Osteoblast (primary cell): ENCODE results near the gene AKAP12. TPM values are rescaled to one million over a fixed set of nuclear protein-coding genes. Genes with fewer than 3 reads are reported as not detected.

Experiments
- DNase-seq: peaks from one replicate; pipeline ENCODE4 v3.0.0; 2011; ENCODE audit warnings: low spot score, mixed read lengths; ENCODE audit not compliant: insufficient read length; ENCODE audit errors: missing footprints
- H2AFZ ChIP-seq: 2 replicates; pipeline ENCODE4 v1.6.0; 2011; ENCODE audit warnings: mild to moderate bottlenecking, low read length
- H3K27ac ChIP-seq: 2 replicates; pipeline ENCODE4 v1.5.1; 2011; ENCODE audit warnings: mild to moderate bottlenecking, low read depth, low read length, moderate library complexity
- H3K27me3 ChIP-seq: 2 replicates; pipeline ENCODE4 v1.6.0; 2012; ENCODE audit warnings: mild to moderate bottlenecking, control low read depth, inconsistent platforms, low read length, moderate library complexity; ENCODE audit not compliant: insufficient read depth
- H3K36me3 ChIP-seq: 2 replicates; pipeline ENCODE4 v1.5.1; 2011; ENCODE audit warnings: mild to moderate bottlenecking, low read length, control low read depth, moderate library complexity; ENCODE audit not compliant: insufficient read depth
- H3K4me1 ChIP-seq: 2 replicates; pipeline ENCODE4 v1.5.1; 2011; ENCODE audit warnings: mild to moderate bottlenecking, low read length, control low read depth, moderate library complexity; ENCODE audit not compliant: insufficient read depth
- H3K4me2 ChIP-seq: 2 replicates; pipeline ENCODE4 v1.6.0; 2011; ENCODE audit warnings: mild to moderate bottlenecking, low read length; ENCODE audit not compliant: insufficient read depth
- H3K4me3 ChIP-seq: fragments of 200-600 bp; sonication (generic); 3 replicates; pipeline ENCODE4 v1.5.1; 2012; ENCODE audit warnings: mild to moderate bottlenecking, low read length, inconsistent platforms; ENCODE audit not compliant: insufficient read depth
- H3K79me2 ChIP-seq: 2 replicates; pipeline ENCODE4 v1.6.0; 2012; ENCODE audit warnings: mild to moderate bottlenecking, low read length, control low read depth, inconsistent platforms; ENCODE audit not compliant: insufficient read depth
- H3K9me3 ChIP-seq: 2 replicates; pipeline ENCODE4 v1.5.1; 2011; ENCODE audit warnings: low read depth, low read length, control low read depth
- H4K20me1 ChIP-seq: 2 replicates; pipeline ENCODE4 v1.6.0; 2012; ENCODE audit warnings: mild to moderate bottlenecking, low read length, control low read depth; ENCODE audit not compliant: insufficient read depth
- CTCF ChIP-seq: IDR thresholded peaks from 2 replicates; pipeline ENCODE4 v1.5.1; 2011; ENCODE audit warnings: mild to moderate bottlenecking, low read depth, low read length, moderate library complexity; ENCODE audit errors: extremely low read depth
- total RNA-seq: library from RNA; depleted of rRNA; stranded (reverse); fragments of >200 nt; gene quantifications from 2 replicates; pipeline ENCODE4 v1.2.3, GENCODE V29; 2012

Gene AKAP12
- total RNA-seq, 1 donor = 67.3 TPM

GRCh38 chr6:151236668-151237401 lies 2.9 kb upstream of the AKAP12 start:
- no peaks in the 10 kb centered on the region for H4K20me1 ChIP-seq
- no peak overlapping the region for H3K4me3 ChIP-seq
- H3K9me3 ChIP-seq = no peaks in the 10 kb centered on the region
- H3K79me2 ChIP-seq = no peaks in the 10 kb centered on the region
- no peaks in the 10 kb centered on the region for H3K27me3 ChIP-seq
- no peaks in the 10 kb centered on the region for H3K4me1 ChIP-seq
- no peaks in the 10 kb centered on the region for H3K36me3 ChIP-seq
- TF ChIP-seq CTCF = no peak
- no peak overlapping the region for H2AFZ ChIP-seq
- no peak overlapping the region for H3K27ac ChIP-seq
- DNase-seq = no peak
- H3K4me2 ChIP-seq = no peak overlapping the region

- DNase-seq = peak; percentile 93
- no peaks in the 10 kb centered on the region for H3K4me1 ChIP-seq
- H3K27ac ChIP-seq = no peak overlapping the region
- no peaks in the 10 kb centered on the region for H3K27me3 ChIP-seq
- no peaks in the 10 kb centered on the region for H3K36me3 ChIP-seq
- TF ChIP-seq CTCF = no peak
- no peaks in the 10 kb centered on the region for H3K9me3 ChIP-seq
- peak overlapping the region; percentile 74 for H2AFZ ChIP-seq
- peaks cover 7% of the 10 kb centered on the region for H3K79me2 ChIP-seq
- peak overlapping the region; percentile 77 for H3K4me3 ChIP-seq
- H4K20me1 ChIP-seq = no peaks in the 10 kb centered on the region
- peak overlapping the region; percentile 85 for H3K4me2 ChIP-seq
Measured at GRCh38 chr6:151240036-151240685, 394 bp downstream of the AKAP12 start.

DNA sequence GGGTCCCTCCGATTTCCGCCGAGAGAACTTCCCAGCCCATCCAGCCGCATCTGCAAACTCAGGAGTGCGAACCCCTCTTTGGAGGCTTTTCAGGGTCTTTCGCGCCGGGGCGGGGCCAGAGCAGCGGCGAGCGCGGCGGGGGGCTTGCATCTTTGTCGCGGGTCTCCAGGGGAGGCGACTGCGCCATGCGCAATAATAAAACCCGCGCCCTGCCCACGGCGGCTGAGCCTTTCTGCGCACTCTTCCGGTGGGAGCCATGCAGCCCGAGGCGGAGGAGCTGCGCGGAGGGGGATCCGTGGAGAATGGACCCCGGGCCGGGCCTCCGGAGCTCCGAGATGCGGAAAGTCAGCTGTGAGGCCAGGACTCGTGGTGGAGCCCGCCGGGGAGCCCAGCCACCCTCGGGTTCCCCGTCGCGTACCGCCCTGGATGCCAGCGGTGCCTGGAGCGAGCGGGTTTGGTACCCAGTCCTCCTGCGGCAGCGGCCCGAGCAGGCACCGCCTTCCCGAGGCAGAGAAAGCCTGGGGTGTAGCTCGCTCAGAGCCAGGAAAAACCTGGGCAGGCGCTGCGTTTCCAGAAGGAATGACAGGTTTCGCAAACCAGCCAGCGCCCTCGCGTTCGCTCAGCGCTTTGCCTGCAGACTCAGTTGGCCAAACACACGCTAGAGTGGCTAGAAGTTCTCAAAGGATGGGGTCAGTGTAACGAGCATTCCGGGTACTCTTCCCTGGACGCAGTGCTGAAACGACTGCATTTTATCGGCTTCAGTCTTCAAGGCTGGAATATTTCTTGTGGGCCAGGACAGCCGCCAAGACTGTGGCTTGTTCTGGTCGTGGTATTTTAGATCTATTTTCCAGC lies 1.2 kb downstream of the AKAP12 start:
- no peak for TF ChIP-seq CTCF
- Histone ChIP-seq H3K27me3 (no peaks in the 10 kb centered on the region), H2AFZ (peak overlapping the region; percentile 85), H3K79me2 (peaks cover 7% of the 10 kb centered on the region), H3K27ac (peak overlapping the region; percentile 1), H3K4me2 (peak overlapping the region; percentile 85), H4K20me1 (no peaks in the 10 kb centered on the region), H3K4me3 (peak overlapping the region; percentile 77), H3K4me1 (no peaks in the 10 kb centered on the region), H3K9me3 (no peaks in the 10 kb centered on the region), H3K36me3 (no peaks in the 10 kb centered on the region)
- peak; percentile 86 for DNase-seq
